ENCODE measurements around the gene PHACTR4. TPM values are rescaled to one million over a fixed set of nuclear protein-coding genes. Genes with fewer than 3 reads are reported as not detected.

The PHACTR4 gene
- total and polyA plus RNA-seq, 9 of the 15 experiments (the other 6 are each of a cell fraction or from before 2014, with no cell fraction given) = 6.4 to 43.6 (median 14.2) TPM

DNA sequence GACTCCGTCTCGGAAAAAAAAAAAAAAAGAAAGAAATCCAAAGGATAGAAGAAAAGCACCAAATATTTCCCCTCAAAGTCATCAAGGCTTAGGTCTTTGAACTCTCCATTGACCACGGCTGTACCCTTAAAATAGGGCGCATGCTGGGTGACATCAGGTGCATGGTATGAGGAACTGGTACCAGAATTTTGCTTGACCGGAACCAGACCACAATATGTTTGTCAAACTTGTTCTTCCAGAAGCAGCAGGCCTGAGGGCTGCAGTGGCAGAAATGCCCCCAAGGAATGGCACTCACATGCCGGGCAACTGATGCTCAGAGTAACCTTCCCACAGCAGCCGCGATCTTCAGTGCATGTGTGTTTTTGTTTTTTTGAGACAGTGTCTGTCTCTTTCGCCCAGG is 157.3 kb downstream of the PHACTR4 start (continued):
- TF ChIP-seq ZNF764 (CRISPR knock-in tag; IDR thresholded peaks at IDR 0.05; ENCODE audit: low read depth) (no peak), ZNF639 (CRISPR knock-in tag; conservative IDR thresholded peaks at IDR 0.05 in 1 of 2, IDR thresholded peaks at IDR 0.05 in 1 of 2) (no peak)

DNA sequence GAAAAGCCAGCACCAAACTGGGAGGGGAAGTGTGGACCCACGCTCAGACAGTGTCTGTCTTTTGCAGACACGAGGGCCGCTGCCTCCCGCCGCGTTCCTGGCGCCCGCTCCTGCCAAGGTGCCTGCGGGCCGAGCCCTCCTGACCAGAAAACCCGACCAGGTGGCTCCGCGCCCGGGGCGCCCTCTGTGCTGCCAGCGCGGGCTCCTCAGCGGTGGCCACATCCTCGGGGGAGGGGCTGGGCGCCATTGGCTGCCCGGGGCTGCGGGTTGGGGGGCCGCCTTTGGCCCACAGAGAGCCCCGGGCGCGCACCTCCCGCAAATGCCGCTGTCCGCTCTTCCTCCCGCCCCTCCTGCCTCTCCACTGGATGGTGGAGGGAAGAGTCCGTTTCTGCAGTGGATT is 160.9 kb downstream of the PHACTR4 start:
- no peak for ATAC-seq
- Histone ChIP-seq H3K4me3 (no peak overlapping the region), H4K20me1 (replicated peaks; ENCODE audit: control insufficient read depth, insufficient read depth, low read length) (peaks cover 17% of the 10 kb centered on the region), H3K79me2 (ENCODE audit: control insufficient read depth, insufficient read depth, low read length) (peaks cover 41% of the 10 kb centered on the region), H3K36me3 (ENCODE audit: control insufficient read depth, insufficient read depth, low read length) (peaks cover 81% of the 10 kb centered on the region), H3K9me3 (replicated peaks; ENCODE audit: control insufficient read depth, insufficient read depth, low read depth, low read length) (no peaks in the 10 kb centered on the region), H3K4me1 (replicated peaks in 1 of 2; ENCODE audit: control insufficient read depth in 2 of 2, insufficient read depth in 2 of 2, low read length in 2 of 2) (peaks cover 5 to 11% of the 10 kb centered on the region in 2 experiments), H3K9me1 (ENCODE audit: control insufficient read depth, insufficient read depth, low read length) (peaks cover 2% of the 10 kb centered on the region), H3K27me3 (ENCODE audit: control insufficient read depth in 2 of 2, insufficient read depth in 2 of 2, low read length in 2 of 2) (no peaks in the 10 kb centered on the region), H3K4me2 (ENCODE audit: insufficient read depth, low read length) (no peak overlapping the region), H3K9ac (ENCODE audit: insufficient read depth in 1 of 2, low read depth in 2 of 2, low read length in 2 of 2) (no peak overlapping the region), H2AFZ (ENCODE audit: low read depth, low read length) (no peak overlapping the region), H3K27ac (ENCODE audit: extremely low read depth, low read depth, low read length) (no peak overlapping the region)
- BruUV-seq (replicated peaks) = no TSS peak
- intact Hi-C loops (cut with micrococcal nuclease) = no loop called here
- in situ Hi-C loops (cut with MboI) = no loop called here
- TF ChIP-seq ZNF217 (CRISPR knock-in tag; IDR thresholded peaks at IDR 0.05) (no peak), CLOCK (CRISPR knock-in tag; IDR thresholded peaks at IDR 0.05; ENCODE audit: borderline replicate concordance) (no peak), POLR2G (IDR thresholded peaks at IDR 0.05; ENCODE audit: low read depth, low read length) (peak; percentile 37; the same call in 1 of the 2 replicates), HCFC1 (IDR thresholded peaks at IDR 0.05; ENCODE audit: low read depth, low read length) (no peak), U2AF1 (optimal IDR thresholded peaks at IDR 0.05; ENCODE audit: low read depth, low read length) (no peak), CCNT2 (IDR thresholded peaks at IDR 0.05; ENCODE audit: borderline replicate concordance, extremely low read depth, insufficient read length, low read depth, low read length) (no peak), HNRNPL (IDR thresholded peaks at IDR 0.05; ENCODE audit: low read depth, low read length) (peak; percentile 31; the same call in 1 of the 2 replicates), RBFOX2 (IDR thresholded peaks at IDR 0.05; ENCODE audit: low read depth, low read length) (0 out of 2 replicates have a peak, but pooled peaks have one; percentile 18), ZBTB33 (CRISPR knock-in tag; IDR thresholded peaks at IDR 0.05) (peak; percentile 71), ZNF589 (CRISPR knock-in tag; IDR thresholded peaks at IDR 0.05; ENCODE audit: low read depth) (no peak), NFXL1 (CRISPR knock-in tag; IDR thresholded peaks at IDR 0.05) (no peak), BCL6 (CRISPR knock-in tag; IDR thresholded peaks at IDR 0.05) (no peak)
- ChIA-PET POLR2A (interaction anchor here (0.6 to 1.2 kb wide), 4 partner anchors 8 to 24 kb away, joined by 3 to 4 read pairs (median 4); no protein-coding TSS in a partner anchor), CTCF (ENCODE audit: low intra/inter-chr PET ratio) (interaction anchor here (0.6 kb wide), 1 partner anchor 14 kb away, joined by 3 read pairs; no protein-coding TSS in a partner anchor)
- WGBS (ENCODE audit: insufficient coverage, low coverage, missing lambda C conversion rate) = 96% methylated on average over 17 of the region's 31 CpGs
- no peak for FAIRE-seq
- no peak for DNase-seq (ENCODE audit: extremely low read depth in 1 of 4, low spot score in 3 of 4)

Measured in K562 (cell line).